A673 (cell line): ENCODE data around the gene TBX19.

Experiments
- CTCF ChIP-seq: fragments of 300-800, 200-600 bp; sonication (generic); conservative IDR thresholded peaks from 2 replicates; pipeline ENCODE4 v1.5.1; 2017; ENCODE audit warnings: low read depth, mild to moderate bottlenecking, antibody characterized with exemption, low read length, moderate library complexity, mixed read lengths
- EZH2 ChIP-seq: fragments of 200-600 bp; sonication (generic); IDR thresholded peaks from 2 replicates; pipeline ENCODE4 v1.6.1; 2017; ENCODE audit warnings: borderline replicate concordance, low read depth, mild to moderate bottlenecking, mixed read lengths, antibody characterized with exemption, low read length; ENCODE audit not compliant: poor library complexity, severe bottlenecking

DNA sequence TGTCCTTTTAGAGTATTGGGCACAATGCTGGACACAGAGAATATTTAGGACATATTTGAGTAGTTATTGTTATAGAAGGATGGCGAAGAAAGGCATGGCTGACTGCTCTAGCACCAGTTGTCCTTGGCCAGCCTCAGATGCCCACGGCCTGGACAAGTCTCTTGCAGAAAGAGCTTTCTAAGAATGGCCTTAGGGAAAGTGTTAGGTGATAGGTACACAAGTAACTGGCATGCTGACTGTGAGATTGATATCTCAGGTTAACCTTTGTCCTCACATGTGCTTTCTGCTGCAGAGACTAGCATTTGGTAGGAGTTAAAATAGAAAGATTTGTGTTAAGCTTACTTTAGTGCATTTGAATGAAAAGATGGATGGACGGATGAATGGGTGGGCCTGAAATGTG, 44.7 kb upstream of the TBX19 start:
- TF ChIP-seq CTCF (no peak), EZH2 (no peak)
